Endothelial cell of umbilical vein (primary cell): ENCODE results near the gene PLA2R1.

Experiments used
- CTCF ChIP-seq, 2 donors: IDR thresholded peaks; 1 replicate in 1 of 2; 2 replicates in 1 of 2; pipeline ENCODE4 v1.5.1; 2011; ENCODE audit warnings: low read length in 2 of 2, mild to moderate bottlenecking in 2 of 2, moderate library complexity in 2 of 2, control low read depth in 1 of 2, inconsistent platforms in 1 of 2, low read depth in 1 of 2; ENCODE audit not compliant: insufficient read depth in 1 of 2; ENCODE audit errors: extremely low read depth in 1 of 2
- EZH2 ChIP-seq: IDR thresholded peaks from 2 replicates; pipeline ENCODE4 v1.6.1; 2012; ENCODE audit warnings: borderline replicate concordance, low read depth, mild to moderate bottlenecking, moderate library complexity, low read length, inconsistent platforms; ENCODE audit not compliant: severe bottlenecking
- FOS ChIP-seq: IDR thresholded peaks from 2 replicates; pipeline ENCODE4 v1.6.1; 2011; ENCODE audit warnings: mild to moderate bottlenecking, low read length, moderate library complexity, borderline replicate concordance; ENCODE audit not compliant: insufficient read depth
- GATA2 ChIP-seq: IDR thresholded peaks from 2 replicates; pipeline ENCODE4 v1.7.0; 2011; ENCODE audit warnings: low read depth, mild to moderate bottlenecking, moderate library complexity, mixed read lengths, low read length; ENCODE audit not compliant: insufficient read length, insufficient read depth
- JUN ChIP-seq: IDR thresholded peaks from 2 replicates; pipeline ENCODE4 v1.6.1; 2011; ENCODE audit warnings: borderline replicate concordance, low read depth; ENCODE audit not compliant: insufficient read length, insufficient read depth
- MAX ChIP-seq: IDR thresholded peaks from 2 replicates; pipeline ENCODE4 v1.6.1; 2011; ENCODE audit not compliant: insufficient read depth, insufficient read length
- MYC ChIP-seq: IDR thresholded peaks from one replicate; pipeline ENCODE4 v1.6.1; 2011; ENCODE audit warnings: mild to moderate bottlenecking, low read depth, low read length
- POLR2A ChIP-seq: IDR thresholded peaks from 2 replicates; pipeline ENCODE4 v1.6.1; 2012; ENCODE audit warnings: low read depth, mild to moderate bottlenecking, control low read depth, low read length
- POLR2AphosphoS5 ChIP-seq: IDR thresholded peaks from 2 replicates; pipeline ENCODE4 v1.6.1; 2012; ENCODE audit warnings: low read depth, mild to moderate bottlenecking, control low read depth, low read length, moderate library complexity; ENCODE audit not compliant: insufficient read depth

GRCh38 chr2:160108646-160109045, 46.2 kb upstream of the PLA2R1 start:
- TF ChIP-seq CTCF (IDR thresholded peaks at IDR 0.05; ENCODE audit: extremely low read depth in 1 of 2, insufficient read depth in 1 of 2, low read depth in 1 of 2, low read length in 2 of 2) (no peak), POLR2A (no peak), EZH2 (no peak), MAX (no peak), JUN (no peak), POLR2AphosphoS5 (no peak), GATA2 (no peak), FOS (no peak), MYC (no peak)
